HG03108 (cell line): ENCODE results near the gene PTN.
"Not testable (repeated sequence)": the region's sequence is repeated elsewhere in the genome, so short reads cannot be mapped to it uniquely, and the experiment has no call there.

Experiments
- ATAC-seq: cut with Tn5 transposase; IDR thresholded peaks from one replicate; pipeline ENCODE4 v1.9.1; 2021; ENCODE audit warnings: moderate library complexity; ENCODE audit not compliant: unreplicated experiment

Gene PTN

DNA sequence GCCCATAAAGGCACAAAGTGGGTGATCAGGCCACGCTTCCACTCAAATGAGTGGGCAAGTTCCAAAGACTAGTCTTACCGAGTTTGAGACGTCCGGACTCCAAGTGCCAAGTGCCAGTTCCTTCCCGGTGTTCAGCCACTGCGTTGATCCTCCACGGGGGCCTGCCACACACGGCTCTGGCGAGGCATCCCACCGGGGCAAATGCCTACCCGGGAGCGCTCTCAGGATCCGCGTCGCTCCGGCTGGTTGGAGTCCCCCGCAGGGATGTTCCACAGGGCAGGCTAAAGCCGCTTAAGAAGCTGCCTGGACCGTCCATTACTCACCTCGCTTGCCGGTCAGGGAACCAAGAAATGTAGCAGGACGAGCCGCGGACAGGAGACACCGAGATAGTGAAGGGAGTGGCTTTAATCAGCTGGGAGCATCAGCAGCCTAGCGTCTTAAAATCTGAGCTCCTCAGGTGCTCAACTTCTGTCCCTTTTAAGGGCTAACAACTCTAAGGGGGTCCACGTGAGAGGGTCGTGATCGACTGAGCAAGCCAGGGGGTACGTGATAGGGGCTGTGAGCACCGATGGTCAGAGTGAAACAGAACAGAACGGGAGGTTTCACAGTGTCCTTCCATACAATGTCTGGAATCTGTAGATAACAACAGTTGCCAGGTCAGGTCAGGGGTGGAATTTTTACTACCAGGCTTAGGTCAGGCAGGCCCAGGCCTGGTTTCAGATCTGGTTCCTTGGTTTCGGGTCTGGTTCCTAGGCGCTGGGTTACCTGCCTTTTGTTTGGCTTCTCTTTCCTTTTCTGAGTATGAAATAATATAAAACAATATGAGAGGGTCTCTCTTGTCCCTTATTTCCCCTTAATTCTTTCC lies 75.3 kb downstream of the PTN start:
- ATAC-seq, result not testable (repeated sequence)

DNA sequence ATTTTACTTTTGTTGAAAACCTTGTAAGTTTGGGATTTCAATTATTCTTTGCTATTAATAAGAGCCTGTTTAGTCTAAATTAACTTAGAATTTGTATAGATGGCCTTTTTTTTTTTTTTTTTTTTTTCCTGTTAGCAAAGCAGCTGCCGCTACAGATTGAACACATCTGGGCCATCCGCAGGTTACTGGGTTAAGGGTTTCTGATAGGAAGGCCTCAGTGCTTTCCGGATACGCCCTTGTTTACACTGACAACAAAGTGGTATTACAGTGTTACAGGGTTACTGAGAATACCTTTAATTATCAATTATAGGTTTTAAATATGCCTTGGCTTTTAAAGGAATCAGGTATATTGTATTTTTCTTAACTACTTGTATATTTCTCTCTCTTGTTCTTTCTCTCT lies 76.8 kb downstream of the PTN start:
- ATAC-seq, result no peak

DNA sequence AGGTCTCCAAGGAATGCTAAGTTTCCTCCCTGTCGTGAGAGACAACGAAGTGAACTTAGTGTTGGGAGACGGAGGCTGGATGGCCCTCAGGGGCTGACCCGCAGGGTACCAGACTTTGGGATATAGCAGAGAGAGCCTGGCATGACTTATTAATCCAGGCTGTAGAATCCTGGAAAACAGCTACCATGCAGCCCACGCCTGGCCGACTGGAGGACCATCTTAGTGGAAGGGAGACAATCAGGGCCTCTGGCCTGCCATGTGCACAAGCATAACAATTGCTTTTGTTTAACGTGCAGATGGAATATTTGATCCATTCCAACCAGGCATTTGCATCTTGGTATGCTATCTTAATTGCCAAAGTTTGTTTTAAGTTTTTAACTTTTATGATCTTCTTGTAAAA lies 78.1 kb downstream of the PTN start:
- ATAC-seq, result not testable (repeated sequence)

DNA sequence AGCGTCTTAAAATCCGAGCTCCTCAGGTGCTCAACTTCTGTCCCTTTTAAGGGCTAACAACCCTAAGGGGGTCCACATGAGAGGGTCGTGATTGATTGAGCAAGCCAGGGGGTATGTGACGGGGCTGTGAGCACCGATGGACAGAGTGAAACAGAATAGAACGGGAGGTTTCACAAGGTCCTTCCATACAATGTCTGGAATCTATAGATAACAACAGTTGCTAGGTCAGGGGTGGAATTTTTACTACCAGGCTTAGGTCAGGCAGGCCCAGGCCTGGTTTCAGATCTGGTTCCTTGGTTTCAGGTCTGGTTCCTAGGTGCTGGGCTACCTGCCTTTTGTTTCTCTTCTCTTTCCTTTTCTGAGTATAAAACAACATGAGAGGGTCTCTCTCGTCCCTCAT lies 80.9 kb downstream of the PTN start:
- no peak for ATAC-seq

DNA sequence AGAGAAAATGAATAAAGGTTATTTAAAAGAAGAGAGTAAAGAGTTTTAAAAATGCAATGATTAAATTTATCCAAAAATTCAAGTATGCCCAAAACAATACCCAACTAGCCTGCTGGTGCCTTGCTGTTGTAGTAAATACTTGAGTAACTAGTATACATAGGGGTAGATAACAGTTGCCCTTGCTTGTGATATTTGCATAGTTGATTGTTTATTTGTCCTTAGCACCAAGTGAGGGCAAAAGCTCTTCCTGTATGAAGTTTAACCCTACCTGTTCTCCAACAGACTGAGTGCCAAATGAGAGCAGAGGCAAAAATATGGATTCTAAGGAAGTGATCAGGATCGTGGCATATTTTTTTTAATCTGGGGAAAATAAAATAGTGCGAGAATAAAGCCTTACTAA lies 85.0 kb downstream of the PTN start:
- ATAC-seq, result no peak

DNA sequence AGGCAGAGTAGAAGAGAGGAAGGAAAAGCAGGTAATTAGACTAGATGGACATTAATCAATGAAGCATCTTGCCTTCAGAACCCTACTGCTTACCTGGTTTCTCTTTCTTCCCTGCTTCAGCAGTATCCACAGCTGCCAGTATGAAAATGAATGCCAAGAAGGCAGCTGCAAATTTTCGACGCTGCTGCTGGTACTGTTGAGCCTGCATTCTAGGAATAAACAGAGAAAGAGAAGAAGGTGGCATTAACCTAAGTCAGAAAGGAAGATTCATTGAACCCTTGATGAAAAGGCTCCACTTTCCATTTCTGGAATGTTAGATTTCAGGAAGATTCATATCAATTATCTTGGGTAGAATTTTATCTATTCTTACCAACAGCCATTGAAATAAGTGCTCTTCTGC lies 88.8 kb downstream of the PTN start:
- no peak for ATAC-seq

DNA sequence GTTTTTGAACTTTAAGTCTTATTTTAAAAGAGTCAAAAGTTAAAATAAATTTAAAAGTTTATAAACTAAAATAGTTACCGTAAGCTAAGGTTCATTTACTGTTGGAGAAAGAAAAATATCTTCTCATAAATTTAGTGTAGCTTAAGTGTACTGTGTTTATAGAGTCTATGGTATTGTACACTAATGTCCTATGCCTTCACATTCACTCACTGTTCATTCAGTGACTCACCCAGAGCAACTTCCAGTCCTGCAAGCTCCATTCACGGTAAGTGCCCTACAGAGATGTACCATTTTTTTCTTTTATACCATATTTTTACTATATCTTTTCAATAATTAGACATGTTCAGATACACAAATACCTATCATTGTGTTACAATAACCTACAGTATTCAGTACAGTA lies 97.6 kb downstream of the PTN start:
- ATAC-seq, result no peak

DNA sequence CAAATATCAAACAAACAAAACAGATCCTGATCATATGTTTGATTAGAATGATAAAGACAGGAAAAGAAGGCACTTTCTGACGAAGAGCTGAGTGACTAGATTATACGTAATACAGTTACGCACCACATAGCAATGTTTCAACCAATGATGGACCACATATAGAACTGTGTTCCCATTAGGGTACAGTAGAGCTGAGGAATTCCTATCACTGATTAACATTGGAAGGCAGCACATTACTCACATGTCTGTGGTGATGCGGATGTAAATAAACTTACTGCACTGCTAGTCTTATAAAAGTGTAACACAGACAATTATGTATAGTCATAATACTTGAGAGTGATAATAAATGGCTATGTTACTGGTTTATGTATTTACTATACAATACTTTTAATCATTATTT lies 98.3 kb downstream of the PTN start:
- ATAC-seq, result no peak

DNA sequence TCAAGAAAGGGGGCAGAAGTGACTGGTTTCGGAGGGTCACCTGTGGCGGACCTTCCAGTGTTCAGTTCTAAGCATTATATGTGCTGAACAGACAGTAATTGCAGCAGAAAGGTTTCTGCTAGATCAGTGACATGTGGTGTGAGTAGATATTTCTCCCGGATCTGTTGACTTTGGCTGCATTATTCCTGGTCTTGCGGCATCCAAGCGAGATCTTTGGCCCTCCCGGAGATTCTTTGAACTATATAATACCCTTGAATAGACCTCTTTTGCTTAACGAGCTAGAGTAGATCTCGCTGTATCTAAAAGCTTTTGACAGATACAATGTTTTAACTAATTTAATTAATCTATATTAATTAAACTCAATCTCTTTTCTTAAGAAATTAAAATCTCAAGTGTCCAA lies 99.8 kb downstream of the PTN start:
- ATAC-seq, result no peak

DNA sequence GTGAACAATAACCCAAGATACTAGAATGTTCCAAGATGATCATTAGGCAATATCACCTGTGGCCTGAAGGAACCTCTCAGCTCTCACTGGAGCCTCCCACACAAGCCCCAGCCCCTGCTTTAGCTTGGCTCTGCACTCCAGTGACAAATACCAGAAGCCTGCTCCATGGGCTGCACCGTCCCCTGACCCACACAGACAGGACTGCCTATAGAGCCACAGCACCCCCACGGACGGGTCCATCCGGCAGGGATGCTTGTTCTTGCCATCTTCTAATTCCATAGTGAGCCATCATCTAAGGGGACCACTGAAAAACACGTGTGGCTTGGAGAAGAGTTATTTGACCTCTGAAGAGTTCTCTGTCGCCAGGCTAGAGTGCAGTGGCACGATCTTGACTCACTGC lies 100.9 kb downstream of the PTN start:
- ATAC-seq, result no peak

DNA sequence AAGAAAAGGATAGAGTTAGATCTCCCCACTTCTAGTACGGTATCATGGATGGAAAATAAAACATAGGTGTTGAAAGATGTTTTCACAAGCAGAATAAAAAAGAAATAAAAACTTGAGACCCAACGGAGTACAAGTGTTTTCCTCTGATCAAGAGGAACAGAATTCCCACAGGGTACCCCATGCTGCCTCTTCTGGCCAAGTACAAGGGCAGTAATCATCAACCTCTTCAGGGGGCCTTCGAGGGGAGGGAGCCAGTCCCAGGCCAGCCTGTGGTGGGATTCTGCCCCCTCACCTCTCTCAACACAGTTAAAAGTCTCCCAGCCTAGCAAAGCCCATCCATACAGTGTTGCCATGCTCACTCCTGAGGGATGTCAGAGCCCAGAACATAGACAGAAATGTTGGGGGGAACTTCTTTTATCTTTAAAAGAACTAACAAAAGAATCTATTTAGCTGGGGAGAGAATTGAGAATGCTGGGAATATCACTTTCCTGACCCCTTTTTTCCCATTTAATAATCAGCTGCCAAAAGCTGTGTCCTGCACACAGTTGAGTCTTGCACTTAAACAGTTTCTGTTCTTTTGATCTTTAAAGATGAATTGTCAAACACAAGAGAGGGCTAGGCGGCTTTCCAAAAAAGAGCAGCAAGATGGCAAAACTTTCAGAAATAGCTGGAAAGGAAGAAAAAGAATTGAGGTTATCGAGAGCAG lies 101.7 kb downstream of the PTN start:
- ATAC-seq, result no peak

DNA sequence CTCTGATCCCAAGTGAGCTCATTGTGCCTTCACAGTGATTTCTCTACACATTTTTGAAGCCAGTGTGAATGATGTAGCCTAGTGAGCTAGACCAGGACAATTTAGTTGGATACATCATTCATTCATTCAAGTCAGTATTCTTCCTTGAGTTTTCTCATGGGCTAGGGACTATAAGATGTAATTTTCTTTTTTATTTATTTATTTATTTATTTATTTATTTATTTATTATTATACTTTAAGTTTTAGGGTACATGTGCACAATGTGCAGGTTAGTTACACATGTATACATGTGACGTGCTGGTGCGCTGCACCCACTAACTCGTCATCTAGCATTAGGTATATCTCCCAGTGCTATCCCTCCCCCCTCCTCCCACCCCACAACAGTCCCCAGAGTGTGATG lies 104.3 kb downstream of the PTN start:
- ATAC-seq, result not testable (repeated sequence)

DNA sequence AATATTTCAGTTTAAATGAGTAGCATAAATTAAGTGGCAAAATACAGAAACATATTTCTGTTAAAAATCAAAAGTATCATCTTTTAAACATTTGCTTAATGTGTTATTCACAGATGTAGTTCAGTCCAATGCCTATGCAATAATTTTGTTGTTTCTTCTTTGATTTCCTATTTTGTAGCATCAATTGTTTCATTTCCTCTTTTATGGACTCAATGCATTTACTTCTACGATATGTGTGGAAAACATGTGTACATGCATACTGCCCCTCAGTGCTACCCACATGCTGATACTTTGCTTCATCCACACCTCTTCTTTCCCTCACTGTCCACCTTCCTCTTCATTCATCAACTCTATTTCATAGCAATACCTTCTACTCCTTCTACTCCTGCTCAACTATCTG lies 108.1 kb downstream of the PTN start:
- no peak for ATAC-seq

DNA sequence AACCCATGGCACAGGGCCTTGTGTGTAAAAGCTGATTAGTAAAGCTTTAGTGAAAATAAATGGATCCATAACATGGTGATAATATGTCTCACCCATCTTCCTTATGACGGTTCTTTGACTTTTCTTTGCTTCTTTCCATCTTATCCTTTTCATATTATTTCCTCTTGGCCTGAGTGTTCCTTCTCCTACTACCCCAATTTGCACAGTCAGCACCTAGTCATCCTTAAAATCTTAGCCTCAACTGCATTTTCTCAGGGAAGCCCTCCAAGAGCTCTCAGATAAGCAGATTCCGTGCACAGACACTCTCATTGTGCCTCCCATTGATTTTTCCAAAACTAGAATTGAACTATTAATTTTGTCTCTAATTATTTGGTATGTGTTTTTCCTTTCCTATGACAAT lies 112.4 kb downstream of the PTN start:
- no peak for ATAC-seq

DNA sequence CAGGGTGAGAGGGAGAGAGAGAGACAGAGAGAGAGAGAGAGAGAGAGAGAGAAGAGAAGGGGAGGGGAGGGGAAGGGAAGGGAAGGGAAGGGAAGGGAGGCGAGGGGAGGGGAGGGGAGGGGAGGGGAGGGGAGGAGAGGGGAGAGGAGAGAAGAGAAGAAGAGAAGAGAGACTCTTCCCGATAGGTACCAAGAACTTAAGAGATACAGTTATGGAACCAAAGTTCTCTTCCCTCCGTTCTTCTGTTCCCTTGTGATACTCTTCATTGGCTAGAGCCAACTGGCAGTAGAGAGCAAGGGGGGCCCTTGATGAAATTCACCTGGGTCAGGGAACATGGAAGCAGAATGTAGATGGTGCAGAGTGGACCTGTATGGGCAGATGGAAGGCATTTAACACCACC lies 122.1 kb downstream of the PTN start:
- no peak for ATAC-seq

DNA sequence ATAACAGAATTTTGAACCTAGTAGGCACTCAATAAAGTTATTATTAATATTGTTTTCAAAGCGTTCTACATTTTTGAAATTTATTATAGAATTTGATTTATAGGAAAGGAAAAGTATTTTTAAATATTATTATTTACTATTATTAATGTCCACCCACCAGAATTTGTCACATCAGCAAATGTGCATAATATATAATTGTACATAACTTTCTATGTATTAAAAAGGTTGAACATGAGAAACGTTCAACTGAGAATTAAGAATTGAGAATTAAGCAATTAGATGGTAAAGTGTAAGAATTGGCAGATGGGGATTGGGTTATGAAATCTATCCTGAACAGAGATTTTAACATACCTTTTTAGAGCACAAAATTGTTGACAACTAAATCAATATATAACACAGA lies 129.8 kb downstream of the PTN start:
- no peak for ATAC-seq

DNA sequence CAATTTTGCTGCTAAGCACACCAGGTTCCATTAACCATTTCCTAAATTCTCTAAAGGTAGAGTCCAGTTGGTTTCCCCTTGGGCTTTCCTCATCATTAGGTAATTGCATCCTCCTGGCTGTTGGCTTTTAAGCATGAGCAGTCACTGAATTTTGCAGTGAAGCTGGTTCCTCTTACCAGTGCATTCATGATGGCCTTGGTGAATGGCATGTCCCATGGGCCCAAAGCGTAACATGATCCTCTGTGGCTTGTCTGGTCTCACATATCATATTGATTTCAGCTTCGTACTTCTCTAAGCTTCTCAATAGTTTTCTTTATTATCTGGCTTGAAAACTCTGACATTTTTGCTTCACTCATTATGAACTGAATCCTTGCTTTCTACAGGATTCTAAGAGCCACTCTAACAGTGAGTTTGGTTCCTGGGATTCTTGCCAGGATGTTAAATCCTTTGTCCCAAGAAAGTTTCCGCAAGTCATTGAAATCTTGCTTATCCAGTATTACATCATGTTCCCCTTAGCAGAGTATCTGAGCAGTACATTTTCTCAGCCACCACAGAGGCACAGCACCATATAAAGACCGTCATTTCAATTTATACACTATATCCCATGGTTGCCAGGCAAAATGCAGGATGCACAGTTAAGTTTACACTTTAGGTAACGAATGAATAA lies 134.2 kb downstream of the PTN start:
- ATAC-seq, result no peak

DNA sequence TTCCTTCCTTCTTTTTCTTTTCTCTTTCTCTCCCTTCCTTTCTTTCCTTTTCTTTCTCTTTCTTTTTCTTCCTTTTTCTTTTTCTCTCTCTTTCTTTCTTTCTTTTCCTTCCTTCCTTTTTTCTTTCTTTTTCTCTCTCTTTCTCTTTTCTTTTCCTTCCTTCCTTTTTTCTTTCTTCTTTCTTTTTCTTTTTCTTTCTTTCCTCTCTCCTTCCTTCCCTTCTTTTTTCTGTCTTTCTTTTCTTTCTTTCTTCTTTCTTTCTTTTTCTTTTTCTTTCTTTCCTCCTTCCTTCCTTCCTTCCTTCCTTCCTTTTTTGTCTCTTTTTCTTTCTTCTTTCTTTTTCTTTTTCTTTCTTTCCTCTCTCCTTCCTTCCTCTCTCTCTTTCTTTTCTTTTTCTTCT lies 136.8 kb downstream of the PTN start:
- no peak for ATAC-seq

DNA sequence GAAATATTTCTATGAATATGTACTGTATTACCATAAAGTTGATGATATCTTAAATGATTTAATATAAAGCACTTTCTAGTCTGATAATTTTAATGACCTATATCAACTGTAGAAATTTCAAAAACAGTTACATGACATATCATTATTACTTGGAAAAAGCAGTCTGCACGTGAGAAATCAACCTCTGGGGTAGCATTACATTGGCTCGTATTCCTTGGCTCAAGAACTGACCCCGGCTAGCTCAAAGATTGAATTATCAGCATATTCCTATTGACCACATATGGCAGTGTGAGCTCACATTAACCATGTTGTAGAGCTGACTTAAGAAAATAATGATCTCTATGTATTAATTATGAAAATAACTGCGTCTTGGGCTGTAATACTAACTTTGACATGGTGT lies 139.3 kb downstream of the PTN start:
- ATAC-seq, result no peak

DNA sequence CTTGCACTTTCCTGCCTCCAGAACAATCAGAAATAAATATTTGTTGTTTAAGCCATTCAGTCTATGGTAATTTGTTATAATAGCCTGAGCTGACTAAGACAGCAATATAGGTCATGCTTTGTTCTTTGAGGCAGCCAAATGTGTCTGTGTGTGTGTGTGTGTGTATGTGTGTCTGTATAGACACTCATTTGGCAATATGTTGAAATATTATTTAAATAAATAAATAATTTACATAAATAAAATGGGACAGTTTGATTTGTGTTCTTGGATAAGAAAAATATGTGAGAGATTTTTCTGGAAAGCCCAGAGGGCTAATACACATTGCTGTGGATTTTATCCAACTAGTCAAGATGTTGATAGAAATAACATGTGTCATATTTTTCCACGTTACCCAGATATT lies 140.2 kb downstream of the PTN start:
- no peak for ATAC-seq

DNA sequence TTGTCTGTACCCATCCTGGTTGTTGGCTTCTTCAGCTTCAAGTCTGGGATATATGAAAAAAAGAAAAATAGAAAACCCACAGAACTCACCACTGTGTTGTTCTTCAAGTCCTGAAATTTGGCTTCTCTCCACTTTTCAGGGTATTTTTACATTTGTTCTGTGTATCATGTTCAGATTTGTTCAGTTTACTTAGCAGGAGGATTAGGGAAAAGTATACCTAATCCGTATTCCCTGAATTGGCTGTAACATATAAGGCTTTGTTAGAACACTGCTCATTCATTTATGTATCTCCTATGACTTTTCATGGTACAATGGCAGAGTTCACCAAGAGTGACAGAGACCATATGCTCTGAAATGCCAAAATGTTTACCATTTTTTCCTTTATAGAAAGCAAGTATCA lies 146.9 kb downstream of the PTN start:
- no peak for ATAC-seq

DNA sequence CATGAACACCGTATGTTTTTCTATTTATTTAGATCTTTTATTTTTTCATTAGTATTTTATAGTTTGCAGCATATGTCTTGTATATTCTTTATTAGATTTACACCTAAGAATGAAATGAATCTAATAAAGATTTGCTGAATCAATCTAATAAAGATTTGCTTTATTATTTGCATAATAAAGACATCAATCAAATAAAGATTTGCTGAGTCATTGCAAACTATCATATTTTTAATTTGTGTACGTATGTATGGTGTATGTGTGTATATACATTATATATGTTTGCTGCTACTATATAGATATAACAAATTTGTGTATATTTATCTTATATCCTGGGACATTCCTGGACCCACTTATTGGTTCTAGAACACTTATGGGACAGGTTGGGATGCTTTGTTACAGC lies 147.5 kb downstream of the PTN start:
- no peak for ATAC-seq
